GM21423 (cell line): ENCODE data around the gene ADAMTSL4.
A peak's percentile ranks its signal among the peaks of the same experiment; 100 is the strongest.

Experiments
- ATAC-seq: cut with Tn5 transposase; IDR thresholded peaks from one replicate; pipeline ENCODE4 v1.9.1; 2021; ENCODE audit warnings: mild to moderate bottlenecking, moderate library complexity; ENCODE audit not compliant: unreplicated experiment

ADAMTSL4 gene

DNA sequence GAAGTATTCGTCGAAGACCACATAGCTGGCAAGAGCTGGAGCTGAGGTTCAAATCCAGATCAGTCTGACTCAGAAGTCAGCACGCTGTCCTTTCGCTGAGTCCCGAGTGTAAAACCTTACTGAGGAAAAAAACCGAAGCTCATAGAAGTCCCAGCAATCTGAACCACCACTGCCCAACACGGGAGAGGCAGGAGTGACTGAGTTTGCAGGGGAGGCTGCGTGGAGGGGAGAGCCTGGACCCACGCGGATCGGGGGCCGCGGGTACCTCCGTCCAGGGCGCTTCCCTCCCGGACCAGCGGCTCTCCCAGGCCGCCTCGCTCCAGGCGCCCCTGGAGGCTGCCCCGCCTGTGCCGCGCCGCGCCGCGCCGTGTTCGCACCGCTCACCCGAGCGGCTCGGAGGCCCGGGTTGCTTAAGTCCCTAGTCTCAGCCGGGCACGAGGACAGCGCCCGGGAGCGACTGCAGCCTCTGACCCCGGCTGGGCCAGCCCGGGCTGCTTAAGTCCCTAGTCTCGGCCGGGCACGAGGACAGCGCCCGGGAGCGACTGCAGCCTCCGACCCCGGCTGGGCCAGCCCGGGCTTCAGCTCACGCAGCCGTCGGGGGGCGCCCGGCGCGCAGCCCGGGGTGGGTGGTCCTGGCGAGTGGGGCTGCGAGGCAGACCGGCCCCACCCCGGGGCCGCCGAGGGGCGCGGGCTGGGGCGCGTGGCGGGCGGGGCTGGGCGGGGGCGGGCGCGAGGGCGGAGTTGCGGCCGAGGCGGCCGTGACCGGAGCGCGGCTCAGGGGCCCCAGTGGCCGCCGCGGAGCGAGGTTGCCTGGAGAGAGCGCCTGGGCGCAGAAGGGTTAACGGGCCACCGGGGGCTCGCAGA, at the start of gene ADAMTSL4:
ADAMTSL4 (plus strand) TSS at position 777 of the 864 bp plus-strand sequence. CDS start 2,881 bp downstream, outside the sequence.
- no peak for ATAC-seq

DNA sequence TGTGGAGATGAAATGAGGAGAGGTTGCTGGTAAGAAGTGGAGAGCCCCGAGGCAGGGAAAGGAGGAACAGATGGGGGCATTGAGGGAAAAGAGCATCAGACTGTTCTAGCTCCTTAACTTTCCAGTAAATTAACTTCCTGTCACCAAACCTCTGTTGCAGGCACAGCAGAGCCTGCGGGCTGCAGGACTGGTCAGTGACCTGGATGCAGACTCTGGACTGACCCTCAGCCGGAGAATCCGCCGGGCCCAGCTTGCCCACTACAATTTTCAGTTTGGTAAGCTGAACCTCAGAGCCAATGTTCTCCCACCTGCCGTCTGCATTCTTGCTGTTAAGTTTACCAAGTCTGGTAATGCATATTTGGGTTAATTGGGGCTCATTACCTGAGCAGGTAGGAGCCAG, 43.8 kb upstream of the ADAMTSL4 start:
- ATAC-seq: no peak

DNA sequence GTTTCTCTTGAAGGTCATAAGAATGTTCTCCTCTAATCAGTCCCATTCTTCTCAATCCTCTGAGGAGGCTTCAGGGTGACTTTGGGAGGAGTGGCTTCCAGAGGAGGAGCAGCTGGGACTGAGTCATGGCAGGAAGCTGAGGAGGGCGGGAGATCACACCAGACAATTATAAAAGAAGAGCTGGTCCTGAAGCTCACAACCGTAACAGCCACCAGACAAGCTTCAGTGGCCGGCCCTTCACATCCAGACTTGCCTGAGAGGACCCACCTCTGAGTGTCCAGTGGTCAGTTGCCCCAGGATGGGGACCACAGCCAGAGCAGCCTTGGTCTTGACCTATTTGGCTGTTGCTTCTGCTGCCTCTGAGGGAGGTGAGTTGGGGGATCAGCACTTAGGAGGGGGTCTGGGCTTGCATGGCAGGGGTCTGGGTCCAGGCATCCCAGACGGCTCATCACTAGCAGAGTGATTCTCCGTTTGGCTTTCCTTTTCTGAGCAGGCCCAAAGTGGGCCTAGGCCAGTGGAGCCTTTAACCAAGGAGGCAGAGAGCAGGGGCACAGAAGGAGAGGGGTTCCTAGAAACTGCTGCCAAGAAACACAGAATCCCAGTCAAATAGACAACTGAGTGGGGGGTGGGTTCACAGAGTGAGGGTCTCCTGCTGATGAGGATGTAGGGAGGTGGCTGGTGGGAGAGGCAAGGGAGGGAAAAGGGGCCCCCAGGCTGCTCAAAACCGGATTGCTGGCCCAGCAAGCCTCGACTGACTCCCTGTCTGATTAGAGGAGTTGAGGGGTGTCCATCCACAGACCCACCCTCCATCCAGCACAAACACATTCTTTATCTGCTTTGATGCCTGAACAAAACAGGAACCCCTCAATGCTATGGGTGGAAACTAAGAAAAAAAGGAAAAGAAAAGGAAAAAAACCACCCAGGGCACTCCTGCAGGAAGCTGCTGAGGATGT, 41.0 kb upstream of the ADAMTSL4 start, which contains the start of gene ECM1:
ECM1 (plus strand) TSS at position 198 of the 953 bp plus-strand sequence; CDS start at position 299, 101 bp downstream.
- no peak for ATAC-seq

DNA sequence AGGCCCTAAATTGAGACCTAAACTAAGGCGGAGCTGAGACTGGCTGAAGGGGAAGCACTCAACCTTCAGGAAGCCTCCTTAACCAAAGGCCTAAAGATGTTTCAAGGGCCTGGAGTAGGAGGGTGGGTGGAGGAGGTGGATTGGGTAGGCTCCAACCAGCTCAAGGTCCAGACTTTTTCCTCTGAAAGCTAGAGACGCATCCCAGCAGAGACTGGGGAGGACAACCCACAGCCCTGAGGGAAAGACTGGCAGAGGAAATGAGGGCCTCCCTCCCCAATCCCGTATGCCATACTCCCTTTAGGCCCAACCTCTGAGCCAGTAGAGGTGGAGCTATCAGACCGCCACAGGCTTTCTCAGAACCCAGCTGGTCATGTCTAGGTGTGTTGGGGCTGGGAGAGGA, 40.2 kb upstream of the ADAMTSL4 start:
- ATAC-seq: no peak

DNA sequence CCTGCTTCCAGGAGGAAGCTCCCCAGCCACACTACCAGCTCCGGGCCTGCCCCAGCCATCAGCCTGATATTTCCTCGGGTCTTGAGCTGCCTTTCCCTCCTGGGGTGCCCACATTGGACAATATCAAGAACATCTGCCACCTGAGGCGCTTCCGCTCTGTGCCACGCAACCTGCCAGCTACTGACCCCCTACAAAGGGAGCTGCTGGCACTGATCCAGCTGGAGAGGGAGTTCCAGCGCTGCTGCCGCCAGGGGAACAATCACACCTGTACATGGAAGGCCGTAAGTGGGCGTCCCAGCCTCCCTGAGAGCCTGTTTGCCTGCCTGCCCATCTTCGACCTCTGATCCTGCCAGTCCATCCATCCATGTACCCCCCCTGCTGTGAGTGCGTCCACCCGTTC, 37.7 kb upstream of the ADAMTSL4 start:
- ATAC-seq: no peak

DNA sequence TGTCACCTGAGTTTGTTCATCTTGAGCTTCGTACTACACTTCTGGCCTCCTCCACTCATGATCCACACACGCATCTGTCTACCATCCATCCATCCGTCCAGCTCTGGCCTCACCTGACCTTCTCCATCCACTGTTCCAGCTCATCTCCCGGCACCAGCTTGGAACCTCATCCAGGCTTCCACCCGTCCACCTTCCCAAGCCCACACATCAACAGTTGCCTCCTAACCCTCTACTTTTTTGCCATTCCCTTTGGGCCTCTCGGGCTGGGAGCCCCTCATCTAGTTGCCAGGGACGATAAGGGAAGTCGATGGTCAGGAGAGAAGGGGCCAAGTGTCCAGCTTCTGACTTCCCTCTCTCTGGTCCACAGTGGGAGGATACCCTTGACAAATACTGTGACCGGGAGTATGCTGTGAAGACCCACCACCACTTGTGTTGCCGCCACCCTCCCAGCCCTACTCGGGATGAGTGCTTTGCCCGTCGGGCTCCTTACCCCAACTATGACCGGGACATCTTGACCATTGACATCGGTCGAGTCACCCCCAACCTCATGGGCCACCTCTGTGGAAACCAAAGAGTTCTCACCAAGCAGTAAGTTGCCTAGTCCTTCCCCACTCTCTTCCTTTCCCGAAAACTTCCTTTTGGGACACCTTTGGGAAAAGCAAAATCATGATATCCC, 37.1 kb upstream of the ADAMTSL4 start:
- no peak for ATAC-seq

DNA sequence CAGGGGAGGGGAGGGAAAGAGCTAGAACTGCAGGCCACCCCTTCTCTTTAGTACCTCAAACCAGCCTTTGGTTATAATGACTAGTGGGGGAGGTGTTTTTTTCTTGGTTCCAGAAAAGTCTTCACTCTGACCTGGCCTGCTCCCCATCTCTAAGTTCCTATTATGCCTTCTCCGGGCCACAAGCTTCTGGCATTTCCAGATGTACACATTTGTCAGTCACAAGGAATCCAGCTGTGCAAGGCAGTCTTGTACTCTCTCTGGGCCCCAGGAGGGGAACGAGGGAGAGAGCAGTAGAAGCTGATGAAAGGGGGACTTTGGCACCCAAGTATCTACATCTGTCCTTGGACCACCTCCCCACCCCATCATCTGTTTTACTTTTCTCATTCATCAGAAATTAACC, 36.4 kb upstream of the ADAMTSL4 start:
- ATAC-seq: no peak

DNA sequence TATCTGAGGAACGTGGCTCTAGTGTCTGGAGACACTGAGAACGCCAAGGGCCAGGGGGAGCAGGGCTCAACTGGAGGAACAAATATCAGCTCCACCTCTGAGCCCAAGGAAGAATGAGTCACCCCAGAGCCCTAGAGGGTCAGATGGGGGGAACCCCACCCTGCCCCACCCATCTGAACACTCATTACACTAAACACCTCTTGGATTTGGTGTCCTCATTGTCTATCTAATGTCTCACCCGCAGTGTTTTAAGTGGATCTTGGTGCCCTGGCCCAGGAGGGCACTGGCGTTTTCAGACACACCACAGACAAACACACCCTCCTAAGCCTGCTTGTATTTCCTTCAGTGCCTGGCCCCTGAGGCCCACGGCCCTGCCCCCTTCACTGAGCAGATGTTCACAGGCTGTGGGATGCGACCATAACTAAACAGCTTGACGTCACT, 35.8 kb upstream of the ADAMTSL4 start:
- ATAC-seq: no peak

DNA sequence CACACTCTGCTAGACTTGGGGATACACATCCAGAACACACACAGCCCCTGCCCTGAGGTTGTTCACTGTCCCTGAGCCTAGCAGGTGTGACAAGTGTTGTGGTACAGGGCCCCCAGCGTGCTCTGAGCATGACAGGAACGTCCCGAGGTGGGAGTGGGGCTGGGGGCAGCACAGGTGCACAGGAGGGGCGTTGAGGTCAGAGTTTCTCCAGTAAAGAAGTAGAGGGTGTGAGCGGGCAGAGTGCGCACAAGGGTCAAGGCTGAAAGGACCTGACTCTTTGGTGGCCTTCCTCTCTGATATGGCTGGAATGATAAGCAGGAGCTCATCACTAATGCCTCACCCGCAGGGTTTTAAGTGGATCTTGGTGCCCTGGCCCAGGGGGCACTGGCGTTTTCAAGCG, 34.9 kb upstream of the ADAMTSL4 start:
- ATAC-seq: no peak

DNA sequence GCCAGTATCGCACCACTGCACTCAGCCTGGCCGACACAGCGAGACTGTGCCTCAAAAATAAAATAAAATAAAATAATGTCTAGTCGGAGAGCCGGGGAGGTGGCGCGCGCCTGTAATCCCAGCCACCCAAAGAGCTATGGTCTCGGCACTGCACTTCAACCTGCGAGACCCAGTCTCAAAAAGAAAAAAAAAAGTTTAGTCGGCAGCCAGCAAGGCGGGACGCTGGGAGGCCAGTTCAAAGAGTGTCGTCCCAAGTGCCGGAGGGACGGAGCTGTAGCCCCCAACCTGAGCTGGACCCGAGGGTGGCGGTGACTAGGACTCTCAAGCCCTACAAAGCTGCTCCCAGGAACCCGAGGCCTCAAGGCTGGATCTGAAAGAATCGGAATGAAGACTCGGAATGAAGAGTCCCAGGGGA, 34.3 kb upstream of the ADAMTSL4 start:
- ATAC-seq: no peak

DNA sequence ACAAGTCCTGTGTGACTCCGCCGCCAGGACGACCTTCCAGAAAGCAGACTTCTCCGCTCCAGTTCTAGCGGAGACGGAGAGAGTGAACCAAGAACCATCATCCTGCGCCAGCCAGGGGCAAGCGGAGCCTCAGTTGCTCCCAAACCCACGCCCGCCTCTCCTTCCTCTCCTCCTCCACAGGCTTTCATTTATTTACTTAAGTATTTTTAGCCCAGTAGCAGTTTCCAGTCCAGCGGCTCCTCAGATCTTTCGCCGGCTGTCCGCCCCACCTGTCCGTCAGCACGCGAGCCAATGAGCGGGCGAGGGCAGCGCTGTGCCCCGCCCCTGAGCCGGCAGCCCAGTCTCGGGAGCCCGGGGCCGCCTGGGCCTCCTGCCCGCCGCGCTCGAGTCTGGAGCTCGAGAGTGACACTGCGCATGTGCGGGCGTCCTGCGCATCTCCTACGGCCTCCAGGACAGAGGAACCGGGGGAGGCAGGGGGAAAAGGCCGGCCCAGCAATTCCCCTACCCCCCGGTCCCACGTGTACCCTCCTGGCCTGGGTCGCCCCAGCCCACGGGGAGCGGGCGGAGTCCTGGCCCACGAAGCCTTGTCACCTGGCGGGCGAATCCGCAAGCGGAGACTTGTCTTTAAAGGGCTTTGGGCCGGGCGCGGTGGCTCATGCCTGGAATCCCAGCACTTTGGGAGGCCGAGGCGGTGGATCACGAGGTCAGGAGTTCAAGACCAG, 33.7 kb upstream of the ADAMTSL4 start, which contains the start of gene FALEC:
FALEC (plus strand) TSS at position 425 of the 722 bp plus-strand sequence.
- ATAC-seq: peak; percentile 94

DNA sequence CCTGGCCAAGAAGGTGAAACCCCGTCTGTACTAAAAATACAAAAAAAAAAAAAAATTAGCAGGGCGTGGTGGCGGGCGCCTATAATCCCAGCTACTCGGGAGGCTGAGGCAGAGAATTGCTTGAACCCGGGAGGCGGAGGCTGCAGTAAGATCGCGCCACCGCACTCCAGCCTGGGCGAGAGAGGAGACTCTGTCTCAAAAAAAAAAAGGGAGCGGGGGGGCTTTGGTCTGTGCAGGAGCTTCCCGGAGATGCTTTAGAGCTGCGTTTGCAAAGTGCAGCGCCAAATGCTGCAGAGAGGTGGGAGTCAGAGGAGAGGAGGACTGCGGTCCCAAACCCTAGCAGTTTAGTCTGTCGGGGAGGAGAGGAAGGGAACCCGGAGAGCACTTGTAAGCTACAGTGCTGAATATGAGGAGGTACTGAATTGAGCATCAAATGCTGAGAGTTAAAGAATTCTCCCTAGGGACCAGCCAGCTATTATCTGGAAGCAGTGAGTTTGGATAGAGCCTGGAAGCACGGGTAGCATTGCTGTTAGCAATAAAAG, 33.1 kb upstream of the ADAMTSL4 start:
- no peak for ATAC-seq

DNA sequence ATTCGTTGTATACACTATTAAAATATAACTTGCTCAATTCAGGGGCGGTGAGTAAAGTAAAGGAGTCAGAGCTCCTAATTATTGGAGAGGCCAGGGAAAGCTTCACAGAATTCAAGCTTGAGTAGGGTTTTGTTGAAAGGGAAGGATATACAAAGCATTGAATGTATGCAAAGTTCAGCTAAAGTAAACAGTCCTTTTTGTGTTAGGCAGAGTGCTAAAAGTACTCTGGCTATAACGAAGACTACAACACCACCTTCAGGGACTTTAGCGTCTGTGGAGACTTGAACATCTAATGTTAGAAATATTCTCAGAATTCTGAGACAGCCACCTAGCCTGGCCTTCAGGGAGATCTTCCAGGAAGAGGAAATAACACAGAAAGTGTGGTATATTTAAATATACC, 32.6 kb upstream of the ADAMTSL4 start:
- no peak for ATAC-seq

DNA sequence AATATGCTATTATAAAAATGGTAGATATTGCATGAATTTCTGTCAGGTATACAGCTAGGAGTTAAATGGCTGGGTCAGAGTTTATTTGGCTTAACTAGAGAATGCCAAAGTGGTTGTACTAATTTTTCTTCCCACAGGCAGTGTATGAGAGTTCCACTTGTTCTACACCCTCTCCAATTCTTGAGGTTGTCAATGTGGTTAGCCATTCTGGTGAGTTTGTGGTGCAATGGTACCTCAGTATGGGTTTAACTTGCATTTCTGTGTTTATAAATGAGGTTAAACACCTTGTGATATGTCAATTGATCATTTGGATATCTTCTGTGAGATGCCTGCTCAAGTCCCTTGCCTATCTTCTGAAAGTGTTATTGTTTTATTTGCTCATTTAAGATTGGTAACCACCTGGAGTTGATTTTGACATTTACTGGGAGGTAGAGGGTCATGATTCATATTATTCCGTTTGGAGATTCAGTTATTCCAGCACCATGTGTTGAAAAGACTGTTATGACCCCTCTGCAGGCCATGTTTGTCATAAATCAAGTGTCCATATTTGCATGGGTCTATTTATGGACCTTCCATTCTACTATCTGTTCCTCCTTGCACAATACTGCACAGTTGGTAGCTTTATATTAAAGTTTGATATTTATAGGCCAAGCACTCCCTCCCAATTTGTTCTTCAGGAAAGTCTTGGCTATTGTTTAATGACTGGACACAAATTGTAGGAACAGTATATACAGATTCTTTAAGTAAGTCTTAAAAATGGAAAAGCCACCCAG, 27.8 kb upstream of the ADAMTSL4 start:
- ATAC-seq: no peak

DNA sequence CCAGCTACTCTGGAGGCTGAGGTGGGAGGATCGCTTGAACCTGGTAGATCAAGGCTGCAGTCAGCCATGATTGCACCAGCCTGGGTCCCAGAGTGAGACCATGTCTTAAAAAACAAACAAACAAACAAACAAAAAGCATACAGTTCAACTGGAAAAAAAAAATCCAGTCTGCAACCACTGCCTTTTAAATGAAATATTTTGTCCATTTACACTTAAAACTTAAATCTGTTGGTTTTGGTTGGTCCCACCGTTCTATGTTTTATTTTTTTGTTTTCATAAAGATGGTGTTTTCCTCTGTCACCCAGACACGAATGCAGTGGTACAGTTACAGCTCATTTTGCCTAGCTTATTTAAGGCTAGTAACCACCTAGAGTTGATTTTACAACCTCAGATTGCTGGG, 23.9 kb upstream of the ADAMTSL4 start:
- no peak for ATAC-seq

DNA sequence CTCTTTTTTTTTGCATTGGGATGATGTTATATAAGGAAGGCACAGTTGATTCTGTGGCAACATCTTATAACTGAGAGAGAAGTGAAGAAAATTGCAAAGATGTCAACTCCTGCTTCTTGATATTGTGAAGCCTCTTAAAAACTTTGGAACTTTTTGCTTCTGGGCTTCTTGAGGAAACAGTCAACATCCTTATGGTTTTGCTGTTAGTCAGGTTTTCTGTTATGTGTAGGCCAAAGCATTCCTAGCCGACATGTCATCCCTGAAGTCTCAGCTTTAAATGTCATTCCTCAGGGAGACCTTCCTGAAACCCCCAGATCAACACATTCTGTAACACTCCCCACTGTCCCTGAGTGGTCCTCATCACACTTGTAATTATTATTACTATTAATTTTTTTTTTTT, 21.0 kb upstream of the ADAMTSL4 start:
- ATAC-seq: no peak

DNA sequence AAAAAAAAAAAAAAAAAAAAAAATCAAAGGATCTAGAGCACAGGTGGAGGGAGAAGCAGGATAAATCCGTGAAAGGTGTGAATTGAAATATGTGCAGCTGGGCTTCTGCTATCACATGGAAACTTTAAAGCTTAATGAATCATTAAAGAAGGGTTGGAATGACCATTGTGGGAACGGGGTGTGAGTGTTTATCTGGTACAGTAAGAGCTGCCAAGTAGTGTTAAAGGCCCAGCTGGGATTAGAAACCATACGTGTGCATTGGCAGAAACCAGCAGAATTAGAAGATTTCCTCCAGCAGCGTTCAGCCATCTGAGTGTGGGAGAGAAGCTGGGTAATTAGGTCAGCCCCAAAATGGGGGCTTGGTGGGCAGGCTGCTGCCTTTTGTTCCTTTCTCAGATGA, 20.2 kb upstream of the ADAMTSL4 start:
- no peak for ATAC-seq

DNA sequence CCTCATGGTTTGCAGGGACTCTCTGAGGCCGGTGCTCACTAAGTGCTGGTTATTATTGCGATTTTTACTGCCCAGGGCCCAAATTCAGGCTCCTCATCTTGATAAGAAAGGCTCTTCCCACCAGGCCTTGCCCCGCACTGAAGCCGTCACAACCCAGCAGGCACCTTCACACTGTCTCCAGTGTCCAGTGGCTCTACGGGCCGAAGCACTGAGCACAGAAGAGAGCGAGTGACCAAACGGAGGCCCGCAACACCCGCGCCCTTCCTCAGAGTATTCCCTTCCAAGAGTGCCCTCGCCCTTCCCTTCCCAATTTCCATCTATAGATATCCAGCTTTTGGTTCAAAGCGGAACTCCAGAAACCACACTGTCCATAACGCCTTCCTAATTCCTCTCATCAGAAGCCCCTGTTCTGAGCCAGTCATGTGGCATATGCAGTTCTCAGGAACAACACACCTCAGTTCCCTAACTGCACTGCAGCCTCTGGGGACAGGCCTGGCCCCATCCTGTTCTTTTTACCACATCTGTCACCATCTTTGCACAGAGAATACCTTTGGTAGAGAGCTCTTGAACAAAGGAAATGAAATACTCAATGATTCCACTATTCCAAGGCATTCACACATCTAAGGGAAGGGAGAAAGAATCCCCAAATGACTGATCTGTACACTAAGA, 18.6 kb upstream of the ADAMTSL4 start:
- no peak for ATAC-seq

DNA sequence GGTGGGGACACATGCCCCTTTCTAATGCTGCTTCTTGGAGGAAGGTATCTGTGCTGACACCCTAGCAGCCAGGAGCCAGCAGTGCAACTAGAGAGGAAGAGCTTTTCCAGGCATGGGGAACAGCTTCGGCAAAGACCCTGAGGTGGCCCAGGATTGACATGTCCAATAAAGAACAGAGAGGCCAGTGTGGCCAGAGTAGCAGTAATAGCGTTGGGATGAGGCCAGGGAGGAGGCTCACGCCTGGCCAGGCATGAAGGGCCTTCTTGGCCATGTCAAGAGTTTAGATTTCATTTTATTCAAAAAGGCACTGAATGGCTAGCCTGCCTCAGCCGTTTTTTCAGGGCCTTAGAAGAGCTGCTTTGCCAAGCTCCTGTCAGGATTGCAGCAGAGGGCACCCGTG, 16.3 kb upstream of the ADAMTSL4 start:
- no peak for ATAC-seq
